Common myeloid progenitor, CD34-positive (primary cell): Measurements from ENCODE around the gene BNC2.

Experiments used
- CTCF ChIA-PET: fragments of 350-600 bp; sonication (Branson Sonifier 250); formaldehyde crosslinking; loops from one replicate; lab custom pipeline; 2021; ENCODE audit warnings: antibody characterized with exemption; lab: Charles Lee
- POLR2A ChIA-PET: fragments of 350-600 bp; sonication (Branson Sonifier 250); formaldehyde crosslinking; loops from one replicate; lab custom pipeline; 2021; ENCODE audit warnings: antibody characterized with exemption; lab: Charles Lee
- DNase-seq, 3 donors: peaks; one replicate each; pipeline versions ENCODE4 v3.0.0 to v3.0.0-alpha.2; 2013
- H3K27ac ChIP-seq, 2 experiments: 1 replicate in 1 of 2; 2 replicates in 1 of 2; pipeline ENCODE4 v1.7.0; 2013; ENCODE audit warnings: inconsistent platforms in 2 of 2, low read length in 2 of 2, mild to moderate bottlenecking in 2 of 2, low read depth in 1 of 2, moderate library complexity in 1 of 2; ENCODE audit not compliant: severe bottlenecking in 2 of 2, insufficient read depth in 1 of 2, poor library complexity in 1 of 2
- H3K27me3 ChIP-seq, 5 experiments: replicated peaks in 2 of 5; 1 replicate in 3 of 5; 2 replicates in 2 of 5; pipeline versions ENCODE4 v1.6.1 to v1.7.0; 2013; ENCODE audit warnings: low read length in 4 of 5, mild to moderate bottlenecking in 2 of 5, moderate library complexity in 2 of 5, inconsistent platforms in 1 of 5; ENCODE audit not compliant: insufficient read depth in 5 of 5, control insufficient read depth in 4 of 5
- H3K36me3 ChIP-seq, 4 experiments: 1 replicate in 2 of 4; 2 replicates in 2 of 4; pipeline versions ENCODE4 v1.6.1 to v1.7.0; 2013; ENCODE audit warnings: low read length in 3 of 4, control low read depth in 1 of 4, mild to moderate bottlenecking in 1 of 4; ENCODE audit not compliant: control insufficient read depth in 4 of 4, insufficient read depth in 4 of 4
- H3K4me1 ChIP-seq, 4 experiments: 1 replicate in 3 of 4; 2 replicates in 1 of 4; pipeline versions ENCODE4 v1.6.1 to v1.7.1; 2013; ENCODE audit warnings: low read length in 3 of 4, mild to moderate bottlenecking in 3 of 4, control low read depth in 1 of 4, inconsistent platforms in 1 of 4, moderate library complexity in 1 of 4; ENCODE audit not compliant: control insufficient read depth in 4 of 4, insufficient read depth in 4 of 4; ENCODE audit errors: control extremely low read depth in 1 of 4
- H3K4me3 ChIP-seq, 7 experiments: 1 replicate in 4 of 7; 2 replicates in 3 of 7; pipeline versions ENCODE4 v1.5.1 to v1.7.0; 2013; ENCODE audit warnings: mild to moderate bottlenecking in 7 of 7, low read length in 6 of 7, moderate library complexity in 6 of 7, inconsistent platforms in 2 of 7, low read depth in 2 of 7, control low read depth in 1 of 7; ENCODE audit not compliant: insufficient read depth in 4 of 7, control insufficient read depth in 1 of 7; ENCODE audit errors: extremely low read depth in 1 of 7
- H3K9me3 ChIP-seq, 5 experiments: 1 replicate in 4 of 5; 2 replicates in 1 of 5; pipeline versions ENCODE4 v1.6.1 to v1.7.1; 2013; ENCODE audit warnings: low read length in 4 of 5, mild to moderate bottlenecking in 2 of 5, inconsistent platforms in 1 of 5, low read depth in 1 of 5, moderate library complexity in 1 of 5; ENCODE audit not compliant: control insufficient read depth in 4 of 5, insufficient read depth in 2 of 5; ENCODE audit errors: control extremely low read depth in 1 of 5
- whole genome bisulfite sequencing: methylation state at CpG from one replicate; pipeline ENCODE4 v1.1.5; 2013; ENCODE audit not compliant: insufficient coverage; 5-methylcytosine and 5-hydroxymethylcytosine counted together

BNC2 gene

GRCh38 chr9:16598316-16598715 is 272.2 kb downstream of the BNC2 start:
- ChIA-PET POLR2A (no interaction called here), CTCF (no interaction called here)
- Histone ChIP-seq H3K27me3 (no peaks in the 10 kb centered on the region), H3K9me3 (no peaks in the 10 kb centered on the region), H3K36me3 (no peaks in the 10 kb centered on the region), H3K27ac (no peak overlapping the region), H3K4me3 (no peak overlapping the region), H3K4me1 (peaks cover 0 to 4% (median 0%) of the 10 kb centered on the region in 4 experiments)
- WGBS: 96% methylated on average over 3 of the region's 3 CpGs
- no peak for DNase-seq

GRCh38 chr9:16597136-16597535 is 273.3 kb downstream of the BNC2 start:
- ChIA-PET CTCF (no interaction called here), POLR2A (no interaction called here)
- Histone ChIP-seq H3K4me1 (no peaks in the 10 kb centered on the region), H3K36me3 (no peaks in the 10 kb centered on the region), H3K27ac (no peak overlapping the region), H3K27me3 (no peaks in the 10 kb centered on the region), H3K4me3 (no peak overlapping the region), H3K9me3 (no peaks in the 10 kb centered on the region)
- DNase-seq: no peak
- WGBS: 92% methylated on average over 1 of the region's 1 CpG

- CTCF ChIA-PET: no interaction called here
- H3K9me3 ChIP-seq: no peaks in the 10 kb centered on the region
- POLR2A ChIA-PET: no interaction called here
- H3K27ac ChIP-seq: no peak overlapping the region
- DNase-seq: no peak
- H3K27me3 ChIP-seq: no peaks in the 10 kb centered on the region
- no peak overlapping the region for H3K4me3 ChIP-seq
- no peaks in the 10 kb centered on the region for H3K4me1 ChIP-seq
- 100% methylated on average over 1 of the region's 2 CpGs for WGBS
- H3K36me3 ChIP-seq: no peaks in the 10 kb centered on the region
Measured at GRCh38 chr9:16595227-16595626, 275.2 kb downstream of the BNC2 start.

- H3K36me3 ChIP-seq: no peaks in the 10 kb centered on the region
- no peaks in the 10 kb centered on the region for H3K9me3 ChIP-seq
- no peaks in the 10 kb centered on the region for H3K4me1 ChIP-seq
- CTCF ChIA-PET: no interaction called here
- no peak overlapping the region for H3K4me3 ChIP-seq
- no peak for DNase-seq
- POLR2A ChIA-PET: no interaction called here
- no peaks in the 10 kb centered on the region for H3K27me3 ChIP-seq
- H3K27ac ChIP-seq: no peak overlapping the region
Measured at GRCh38 chr9:16594787-16595186, 275.7 kb downstream of the BNC2 start.

GRCh38 chr9:16593746-16594145 is 276.7 kb downstream of the BNC2 start:
- no peak overlapping the region for H3K4me3 ChIP-seq
- H3K27ac ChIP-seq: no peak overlapping the region
- H3K36me3 ChIP-seq: no peaks in the 10 kb centered on the region
- no peaks in the 10 kb centered on the region for H3K9me3 ChIP-seq
- ChIA-PET CTCF (no interaction called here), POLR2A (no interaction called here)
- no peak for DNase-seq
- WGBS: no CpG with 5 or more reads among the region's 1 CpG
- H3K4me1 ChIP-seq: no peaks in the 10 kb centered on the region
- H3K27me3 ChIP-seq: no peaks in the 10 kb centered on the region

GRCh38 chr9:16591092-16591491 is 279.4 kb downstream of the BNC2 start:
- ChIA-PET POLR2A (no interaction called here), CTCF (no interaction called here)
- Histone ChIP-seq H3K4me3 (no peak overlapping the region), H3K9me3 (peaks cover 0 to 2% (median 0%) of the 10 kb centered on the region in 5 experiments), H3K27ac (no peak overlapping the region), H3K27me3 (no peaks in the 10 kb centered on the region), H3K4me1 (no peaks in the 10 kb centered on the region), H3K36me3 (no peaks in the 10 kb centered on the region)
- no CpG with 5 or more reads among the region's 5 CpGs for WGBS
- DNase-seq: no peak

- 95% methylated on average over 2 of the region's 4 CpGs for WGBS
- no peak for DNase-seq
- ChIA-PET POLR2A (no interaction called here), CTCF (no interaction called here)
- Histone ChIP-seq H3K27ac (no peak overlapping the region), H3K36me3 (no peaks in the 10 kb centered on the region), H3K9me3 (peaks cover 0 to 2% (median 0%) of the 10 kb centered on the region in 5 experiments), H3K4me3 (no peak overlapping the region), H3K27me3 (no peaks in the 10 kb centered on the region), H3K4me1 (no peaks in the 10 kb centered on the region)
Measured at GRCh38 chr9:16585591-16585990, 284.9 kb downstream of the BNC2 start.
